Hippocampal formation (tissue), 2 donors: Measurements from ENCODE around the gene SUV39H2.
"Not testable (repeated sequence)": the region's sequence is repeated elsewhere in the genome, so short reads cannot be mapped to it uniquely, and the experiment has no call there.

Experiments used
- DNase-seq, 2 donors: peaks; one replicate each; lab custom pipeline; 2025; lab: John Stamatoyannopoulos, UW

The SUV39H2 gene

DNA sequence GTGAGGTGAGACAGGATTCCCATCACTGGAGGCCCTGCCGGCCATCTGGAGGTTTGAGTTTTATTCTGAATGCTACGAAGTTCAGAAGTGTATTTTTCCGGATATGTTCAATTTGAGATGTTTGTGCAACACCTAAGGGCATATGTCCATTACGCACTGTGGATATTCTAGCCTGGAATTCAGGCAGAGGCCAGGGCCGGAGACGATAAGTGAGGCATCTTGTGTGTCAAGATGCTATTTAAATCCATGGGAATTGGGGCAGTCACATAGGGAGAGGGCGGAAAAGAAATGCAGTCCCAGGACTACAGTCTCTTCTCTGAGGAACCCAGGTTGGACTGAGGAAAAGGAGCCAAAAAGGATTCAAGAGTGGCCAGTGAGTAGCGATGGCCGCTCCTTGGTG, 1.9 kb upstream of the SUV39H2 start:
- DNase-seq: no peak

DNA sequence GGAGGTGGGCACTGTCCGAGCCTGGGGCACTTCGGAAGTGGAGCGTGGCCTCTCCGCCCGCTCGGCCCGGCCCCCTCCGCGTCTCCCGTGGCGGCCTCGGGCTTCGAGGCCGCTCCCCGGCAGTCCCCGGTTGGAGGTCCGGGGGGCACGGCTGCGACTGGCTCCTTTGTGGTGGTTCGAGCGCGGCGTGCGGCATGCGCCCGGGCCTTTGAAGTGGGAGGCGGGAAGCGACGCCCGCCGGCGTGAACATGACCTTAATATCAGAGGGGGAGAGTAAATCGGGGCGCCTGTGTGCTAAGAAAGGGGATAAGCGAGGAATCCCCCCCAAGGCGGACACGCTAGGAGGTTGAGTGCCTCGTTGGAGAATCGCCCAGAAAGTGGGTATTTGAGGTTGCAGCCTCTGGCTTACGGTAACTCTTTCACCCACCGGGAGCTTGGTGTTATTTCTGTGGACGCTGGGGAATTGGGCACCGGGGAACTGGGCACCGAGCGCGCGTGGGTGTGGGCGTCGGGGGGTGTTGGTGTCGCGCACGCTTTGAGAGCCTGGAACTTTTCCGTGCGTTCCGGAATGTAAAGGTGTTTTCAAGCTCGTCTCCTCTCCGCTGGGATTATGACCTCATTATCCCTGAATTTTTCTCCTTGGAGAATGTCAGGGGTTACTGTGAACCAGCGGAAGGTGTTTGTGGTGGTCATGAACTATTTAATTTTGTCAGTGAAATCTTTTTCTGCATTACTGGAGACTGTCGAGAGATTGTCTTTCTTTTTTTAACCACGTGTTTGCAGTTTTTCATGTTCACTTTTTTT, 660 bp downstream of the SUV39H2 start:
- DNase-seq: no peak

DNA sequence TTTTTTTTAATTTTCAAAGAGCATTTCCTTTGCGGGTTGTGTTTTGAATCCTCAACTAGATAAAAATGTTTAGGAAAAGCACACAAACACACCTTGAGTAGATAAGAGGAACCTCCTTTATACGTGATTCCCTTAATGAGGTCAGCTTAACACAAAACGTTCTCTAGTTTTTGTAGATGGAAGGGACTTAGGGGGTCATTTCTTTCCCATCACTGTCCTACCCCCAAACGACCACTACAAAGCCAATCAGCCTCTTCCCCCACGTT, 1.2 kb downstream of the SUV39H2 start:
- no peak for DNase-seq

DNA sequence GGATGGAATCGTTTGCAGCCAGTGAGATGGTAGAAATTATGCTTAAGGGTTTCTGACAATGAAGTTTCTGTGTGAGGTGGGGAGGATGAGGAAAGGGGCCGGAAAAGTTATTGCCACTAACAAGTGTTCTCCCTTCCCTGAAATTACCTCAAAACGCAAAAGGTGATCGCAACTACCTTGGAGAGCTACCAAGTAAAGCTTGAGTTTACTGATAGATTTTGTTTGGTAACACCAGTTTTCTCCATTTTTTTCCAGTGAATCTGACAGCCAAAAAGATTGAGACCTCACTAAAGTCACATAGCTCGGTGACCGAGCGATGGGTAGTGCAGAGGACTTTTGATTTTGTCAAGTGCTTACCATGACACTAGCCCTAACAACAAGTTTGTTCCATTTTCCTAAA, 1.6 kb downstream of the SUV39H2 start:
- no peak for DNase-seq

DNA sequence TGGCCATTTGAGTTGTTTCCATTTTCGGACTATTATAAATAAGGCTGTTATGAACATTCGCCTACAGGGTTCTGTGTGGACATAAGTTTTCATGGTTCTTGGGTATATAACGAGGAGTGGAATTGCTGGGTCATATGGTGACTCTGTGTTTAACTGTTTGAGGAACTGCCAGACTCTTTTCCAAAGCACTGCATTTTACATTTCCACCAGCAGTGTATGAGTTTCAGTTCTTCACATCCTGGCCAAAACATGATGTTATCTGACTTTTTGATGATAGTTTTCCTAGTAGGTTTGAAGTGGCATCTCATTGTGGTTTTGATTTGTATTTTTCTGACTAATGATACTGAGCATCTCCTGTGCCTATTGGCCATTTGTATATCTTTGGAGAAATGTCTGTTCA, 5.4 kb downstream of the SUV39H2 start:
- no peak for DNase-seq

DNA sequence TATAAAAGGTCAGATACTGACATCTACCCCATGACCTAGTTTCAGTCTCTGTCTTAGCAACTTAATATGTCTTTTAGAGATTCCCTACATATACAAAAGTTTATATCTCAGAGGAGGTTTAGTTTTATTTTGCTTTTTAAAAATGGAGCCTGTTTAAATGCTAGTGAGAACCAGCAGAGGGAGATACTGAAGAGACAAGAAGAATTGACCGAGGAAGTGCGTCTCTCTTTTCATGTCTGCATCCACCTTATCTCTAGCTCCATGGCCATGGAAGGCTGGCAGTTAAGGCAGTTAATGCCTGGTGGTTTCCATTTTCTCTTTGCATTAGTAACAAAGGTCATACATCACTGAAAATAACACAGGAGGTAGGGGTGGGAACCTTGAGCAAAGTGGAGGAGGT, 10.7 kb downstream of the SUV39H2 start:
- no peak for DNase-seq

DNA sequence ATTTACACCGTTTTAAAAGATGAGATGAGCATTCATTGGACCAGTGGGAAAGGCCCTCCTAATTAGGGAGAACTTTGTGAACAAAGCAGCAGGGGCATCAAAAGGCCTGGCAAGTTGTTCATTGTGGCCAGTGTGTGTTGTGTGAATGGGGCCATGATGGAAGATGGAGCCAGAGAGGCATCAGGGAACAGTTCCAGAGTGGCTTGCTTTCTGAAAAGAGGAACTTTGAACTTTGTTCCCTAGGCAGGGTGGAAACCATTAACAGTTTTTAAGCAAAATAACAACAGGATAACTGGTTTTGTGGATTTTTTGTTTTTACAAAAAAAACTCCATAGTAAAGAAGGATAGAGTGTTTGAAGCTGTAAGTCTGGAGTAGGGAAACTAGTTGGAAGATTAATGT, 12.5 kb downstream of the SUV39H2 start:
- no peak for DNase-seq

DNA sequence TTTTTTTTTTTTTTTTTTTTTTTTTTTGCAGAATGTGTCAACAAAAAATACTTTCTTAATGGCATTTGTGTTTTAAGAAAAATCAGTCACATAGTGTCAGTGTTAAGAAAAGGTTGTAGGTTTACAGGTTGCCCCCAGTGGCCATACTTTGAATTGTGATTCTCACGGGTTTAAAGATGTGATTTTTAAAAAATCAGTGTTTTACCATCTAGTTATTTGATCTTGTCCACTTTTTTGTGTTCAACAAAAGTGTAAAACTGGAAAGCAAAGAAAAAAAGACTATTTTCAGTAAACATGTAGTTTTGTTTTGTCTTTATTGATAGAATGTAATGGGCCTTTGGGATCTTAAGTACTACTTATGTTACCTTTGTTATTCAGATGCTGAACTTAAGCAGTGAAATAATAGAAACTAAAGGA, 25.7 kb downstream of the SUV39H2 start:
- no peak for DNase-seq

DNA sequence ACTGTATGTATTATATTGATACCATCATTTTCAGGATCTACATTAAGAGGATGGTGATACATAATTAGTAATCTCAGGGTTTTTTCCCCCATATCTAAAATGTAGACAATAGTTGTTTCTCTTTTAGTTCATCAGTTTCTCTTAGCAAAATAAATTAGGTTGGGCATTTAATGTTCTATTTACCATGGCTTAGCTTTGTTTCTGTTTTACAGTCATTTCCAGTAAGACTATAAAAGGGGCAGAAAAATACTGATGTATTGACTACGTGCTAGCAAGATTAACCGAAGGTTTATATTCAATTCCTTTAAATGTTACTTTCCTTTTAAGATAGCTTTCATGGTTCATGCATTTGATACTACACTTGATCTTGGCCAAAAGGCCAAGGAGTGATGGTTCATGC, 26.2 kb downstream of the SUV39H2 start:
- no peak for DNase-seq

DNA sequence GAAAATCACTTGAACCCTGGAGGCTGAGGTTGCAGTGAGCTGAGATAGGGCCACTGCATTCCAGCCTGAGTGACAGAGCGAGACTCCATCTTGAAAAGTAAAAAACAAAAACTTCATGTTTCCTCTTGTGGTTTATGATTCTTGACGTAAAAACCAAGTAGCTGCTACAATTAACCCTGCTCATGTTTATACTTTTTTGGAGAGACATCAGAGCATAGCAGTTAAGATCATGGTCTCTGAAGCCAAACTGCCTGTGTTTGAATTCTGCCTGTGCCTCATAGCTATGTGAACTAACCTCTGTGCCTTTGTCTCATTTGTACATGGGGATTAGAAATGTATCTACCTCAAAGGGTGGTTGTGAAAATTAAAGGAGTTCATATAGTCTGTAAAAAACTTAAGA, 27.2 kb downstream of the SUV39H2 start:
- DNase-seq: no peak

DNA sequence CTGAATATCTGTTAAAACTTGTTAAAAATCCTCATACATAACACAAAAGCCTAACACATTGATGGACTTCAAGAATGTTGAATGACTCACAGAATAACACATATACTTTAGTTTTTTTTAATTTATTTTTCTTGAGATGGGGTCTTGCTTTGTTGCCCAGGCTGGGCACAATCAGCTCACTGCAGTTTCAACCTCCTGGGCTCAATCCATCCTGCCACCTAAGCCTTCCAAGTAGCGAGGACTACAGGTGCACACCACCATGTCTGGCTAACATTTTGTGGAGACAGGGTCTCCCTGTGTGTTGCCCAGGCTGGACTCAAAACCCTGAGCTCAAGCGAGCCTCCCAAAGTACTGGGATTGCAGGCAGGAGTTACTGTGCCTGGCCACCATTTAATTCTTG, 28.1 kb downstream of the SUV39H2 start:
- no peak for DNase-seq

DNA sequence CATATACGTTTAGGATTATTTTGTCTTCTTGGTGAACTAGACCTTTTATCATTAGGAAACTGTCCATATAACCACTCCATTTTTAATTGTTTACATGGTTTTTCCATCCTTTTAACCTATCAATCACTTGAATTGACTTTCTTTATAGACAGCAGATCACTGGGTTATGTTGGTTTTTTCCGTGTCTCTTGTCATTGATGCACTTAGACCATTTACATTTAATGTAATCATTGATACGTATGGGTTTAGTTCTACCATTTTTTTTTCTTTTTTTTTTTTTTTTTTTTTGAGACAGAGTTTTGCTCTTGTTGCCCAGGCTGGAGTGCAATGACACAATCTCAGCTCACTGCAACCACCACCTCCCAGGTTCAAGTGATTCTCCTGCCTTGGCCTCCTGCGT, 28.9 kb downstream of the SUV39H2 start:
- DNase-seq: not testable (repeated sequence)

DNA sequence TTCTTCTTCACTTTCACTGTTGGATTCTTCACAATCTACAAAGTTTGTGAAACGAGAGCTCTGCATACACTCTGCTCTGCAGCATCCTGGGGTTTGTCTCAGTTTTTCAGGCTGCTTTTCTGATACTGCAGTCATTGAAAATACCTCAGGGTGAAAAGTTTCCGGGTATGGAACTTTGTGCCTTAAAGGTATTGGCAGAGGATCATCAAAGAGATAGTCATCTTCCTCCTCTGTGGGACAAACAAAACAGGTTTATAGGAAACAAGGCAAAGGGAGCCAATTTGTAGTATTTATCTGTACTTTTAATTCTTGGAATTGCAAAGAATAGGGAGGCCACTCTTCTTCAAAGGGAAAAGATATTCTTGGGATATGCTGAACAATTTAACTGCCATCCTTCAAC, 30.4 kb downstream of the SUV39H2 start:
- no peak for DNase-seq

DNA sequence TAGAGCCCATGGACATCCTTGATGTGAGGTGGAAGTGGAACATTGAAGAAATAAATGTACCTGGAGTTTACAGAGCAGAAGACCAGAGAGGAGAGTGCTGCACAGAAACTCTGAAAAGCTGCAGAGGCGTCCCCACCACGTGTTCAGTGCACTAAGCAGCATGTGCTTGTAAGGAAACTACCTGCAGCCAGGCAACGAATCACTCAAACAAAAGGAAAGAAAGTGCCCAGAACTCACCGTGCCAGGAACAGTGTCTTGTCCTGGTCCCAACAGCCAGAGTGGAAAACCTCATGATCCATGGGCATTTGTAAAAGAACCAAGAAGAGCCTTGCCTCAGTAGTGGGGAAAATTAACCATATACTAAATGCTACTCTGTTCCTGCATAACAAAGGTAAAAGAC, 32.3 kb downstream of the SUV39H2 start:
- DNase-seq: no peak

DNA sequence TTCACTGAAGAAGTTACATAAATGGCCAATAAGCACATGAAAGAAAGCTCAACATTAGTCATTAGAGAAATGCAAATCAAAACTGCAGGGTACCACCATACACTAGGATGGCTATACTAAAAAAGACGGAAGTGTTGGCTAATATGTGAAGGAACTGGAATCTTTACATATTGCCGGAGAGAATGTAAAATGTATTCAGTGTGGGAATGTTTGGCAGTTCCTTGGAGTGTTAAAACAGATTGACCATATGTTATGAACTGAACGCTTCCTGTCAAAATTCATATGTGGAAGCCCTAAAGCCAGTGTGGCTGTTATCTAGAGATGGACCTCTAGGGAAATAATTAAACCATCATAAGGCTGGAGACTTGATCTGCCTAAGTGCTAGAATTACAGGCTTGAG, 33.1 kb downstream of the SUV39H2 start:
- no peak for DNase-seq

DNA sequence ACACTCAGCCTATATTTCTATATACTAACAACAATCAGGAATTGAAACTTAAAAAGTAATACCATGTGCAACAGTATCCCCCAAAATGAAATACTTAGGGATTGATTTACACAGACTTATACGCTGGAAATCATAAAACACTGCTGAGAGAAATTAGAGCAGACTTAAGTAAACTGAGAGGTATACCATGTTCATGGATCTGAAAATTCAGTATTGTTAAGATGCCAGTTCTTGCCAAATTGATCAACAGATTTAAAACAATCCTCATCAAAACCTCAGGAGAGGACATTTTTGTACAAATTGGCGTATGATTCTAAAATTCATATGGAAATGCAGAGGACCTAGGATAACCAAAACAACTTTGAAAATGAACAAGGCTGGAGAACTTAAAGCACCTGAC, 37.9 kb downstream of the SUV39H2 start:
- DNase-seq: no peak

DNA sequence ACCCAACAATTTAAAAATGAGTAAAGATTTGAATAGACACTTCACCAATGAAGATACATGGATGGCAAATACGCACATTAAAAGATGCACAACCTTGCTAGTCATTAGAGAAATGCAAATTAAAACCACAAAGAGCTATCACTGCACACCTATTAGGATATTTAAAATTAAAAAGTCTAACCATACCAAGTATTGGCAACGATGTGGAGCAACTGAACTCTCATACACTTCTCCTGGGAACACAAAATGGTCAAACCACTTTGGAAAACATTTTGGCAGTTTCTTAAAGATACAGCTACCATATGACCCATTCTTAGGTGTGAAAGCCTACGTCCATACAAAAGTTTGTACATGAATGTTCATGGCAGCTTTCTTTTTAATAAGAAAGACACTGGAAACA, 39.2 kb downstream of the SUV39H2 start:
- DNase-seq: no peak

DNA sequence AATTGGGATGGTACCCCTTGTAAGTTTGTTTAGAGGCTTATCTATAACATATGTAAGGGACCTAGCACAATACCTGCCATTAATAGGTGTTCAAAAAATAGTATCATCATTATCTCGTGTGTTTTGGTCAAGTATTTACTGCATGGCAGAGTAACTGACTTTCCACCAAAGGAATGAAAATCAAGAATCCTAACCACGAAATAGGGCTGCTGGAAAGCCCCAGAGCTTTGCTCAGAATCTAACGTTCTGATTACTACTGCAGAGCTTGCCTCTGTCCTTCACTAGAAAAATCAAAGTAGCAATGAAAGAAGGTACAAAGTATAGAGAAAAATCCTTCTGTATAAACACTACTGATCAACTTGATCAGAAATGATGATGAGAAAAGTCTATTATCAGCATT, 40.3 kb downstream of the SUV39H2 start:
- DNase-seq: no peak

DNA sequence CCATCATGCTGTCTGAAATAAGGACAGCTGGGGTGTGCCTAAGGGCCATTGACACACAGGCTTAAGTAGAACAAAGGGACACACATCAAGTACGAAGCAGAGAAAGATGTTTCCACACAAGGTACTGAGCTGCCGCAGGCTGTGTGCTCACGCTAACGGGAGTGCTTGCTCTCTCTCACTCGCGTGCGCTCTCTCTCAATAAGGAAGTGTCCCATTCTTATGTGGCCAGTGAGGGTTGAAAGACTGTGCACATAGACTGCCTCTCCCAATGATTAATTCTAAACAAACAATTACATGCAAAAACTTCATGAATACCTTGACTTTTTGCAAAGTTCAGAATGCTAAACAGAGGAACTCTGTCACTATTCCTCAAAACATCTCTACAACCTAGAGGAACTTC, 45.3 kb downstream of the SUV39H2 start:
- no peak for DNase-seq

DNA sequence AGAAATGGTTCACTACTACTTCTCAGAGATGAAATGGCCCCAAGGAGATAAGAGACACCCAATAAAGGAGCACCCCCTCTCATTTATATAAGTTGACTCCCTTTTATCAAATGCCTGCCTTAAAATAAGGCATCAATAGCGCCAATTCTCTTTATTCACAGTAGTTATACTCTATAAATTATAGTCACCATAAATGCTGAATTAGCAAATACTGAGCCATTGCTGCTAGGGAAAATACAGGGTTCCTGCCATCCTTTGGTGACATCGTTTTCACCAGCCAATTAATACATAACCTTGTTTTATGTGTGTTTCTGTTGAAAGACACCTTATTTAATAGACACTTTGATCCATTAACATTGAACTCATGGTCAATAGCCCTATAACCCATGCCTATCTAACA, 46.6 kb downstream of the SUV39H2 start:
- no peak for DNase-seq

DNA sequence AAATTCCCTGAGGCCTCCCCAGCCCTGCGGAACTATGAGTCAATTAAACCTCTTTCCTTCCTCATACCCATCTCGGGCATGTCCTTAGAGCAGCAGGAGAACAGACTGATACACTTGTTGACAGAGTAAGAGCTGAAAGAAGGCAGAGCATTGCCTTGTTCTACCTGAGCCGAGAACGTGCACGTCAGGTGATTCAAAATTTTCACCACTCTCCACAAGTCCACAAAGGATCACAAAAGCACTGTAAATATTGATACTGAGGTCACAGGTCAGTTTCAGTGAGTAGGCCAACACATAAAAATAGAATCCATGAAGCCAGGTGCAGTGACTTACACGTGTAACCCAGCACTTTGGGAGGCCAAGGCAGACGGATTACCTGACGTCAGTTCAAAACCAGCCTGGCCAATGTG, 47.4 kb downstream of the SUV39H2 start:
- DNase-seq: no peak

DNA sequence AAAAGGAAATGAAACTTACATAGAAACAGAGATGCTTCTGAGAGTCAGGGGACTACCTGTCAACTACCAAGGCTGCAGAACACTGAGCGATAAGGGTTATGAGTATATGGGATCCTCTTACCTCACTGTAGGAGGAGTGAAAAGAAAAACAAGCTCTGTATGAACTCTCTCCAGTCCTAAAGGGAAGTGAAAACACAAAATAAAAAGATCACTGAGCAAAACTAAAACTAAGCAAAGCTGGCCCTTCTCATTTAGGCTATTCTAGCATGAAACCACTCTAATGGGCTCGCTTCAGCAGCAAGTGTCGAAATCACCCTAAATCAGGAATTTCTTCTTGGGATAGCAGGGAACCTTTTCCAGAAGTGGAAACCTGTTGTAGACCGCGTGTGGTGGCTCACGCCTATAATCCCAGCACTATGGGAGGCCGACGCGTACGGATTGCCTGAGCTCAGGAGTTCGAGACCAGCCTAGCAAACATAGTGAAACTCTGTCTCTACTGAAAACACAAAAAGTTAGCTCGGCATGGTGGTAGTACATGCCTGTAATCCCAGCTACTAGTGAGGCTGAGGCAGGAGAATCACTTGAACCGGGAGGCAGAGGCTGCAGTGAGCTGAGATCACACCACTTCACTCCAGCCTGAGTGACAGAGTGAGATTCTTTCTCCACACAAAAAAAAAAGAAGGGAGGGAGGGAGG, 48.2 kb downstream of the SUV39H2 start:
- no peak for DNase-seq

DNA sequence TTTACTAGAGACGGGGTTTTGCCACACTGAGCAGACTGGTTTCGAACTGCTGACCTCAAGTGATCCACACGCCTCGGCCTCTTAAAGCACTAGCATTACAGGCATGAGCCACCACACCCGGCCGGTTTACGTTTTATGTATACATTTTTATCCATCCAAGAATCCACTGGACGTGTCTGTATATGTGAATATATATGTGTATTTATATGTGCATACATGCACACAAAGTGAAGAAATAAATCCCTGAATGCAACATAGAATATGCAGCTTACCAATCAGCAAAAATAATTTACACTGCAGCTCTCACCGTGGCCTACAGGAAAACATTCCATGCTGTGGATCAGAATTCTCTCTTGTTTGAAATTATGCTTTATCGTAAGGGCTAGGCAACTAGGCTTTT, 51.9 kb downstream of the SUV39H2 start:
- no peak for DNase-seq

DNA sequence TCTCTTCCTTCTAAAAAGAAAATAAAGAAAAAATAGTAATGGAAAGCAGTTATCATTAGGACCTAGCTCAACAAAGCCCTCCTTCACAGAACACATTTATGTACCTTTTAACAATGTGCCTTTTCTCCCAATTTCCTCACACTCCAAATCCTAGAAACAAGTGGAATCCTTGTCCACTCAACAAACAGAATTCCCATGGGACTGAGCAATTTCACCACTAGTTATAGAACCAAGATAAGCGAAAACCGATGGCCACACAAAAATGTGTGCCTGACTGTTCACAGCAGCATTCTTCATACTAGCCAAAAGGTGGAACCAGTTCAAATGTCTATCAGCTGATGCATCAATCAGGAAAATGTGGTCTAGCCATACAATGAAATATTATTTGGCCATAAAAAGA, 57.9 kb downstream of the SUV39H2 start:
- DNase-seq: no peak
